HG02884 (cell line): ENCODE results near the gene AMIGO3.
"Not testable (repeated sequence)": the region's sequence is repeated elsewhere in the genome, so short reads cannot be mapped to it uniquely, and the experiment has no call there.

Experiments used
- ATAC-seq: cut with Tn5 transposase; IDR thresholded peaks from one replicate; pipeline ENCODE4 v1.9.1; 2021; ENCODE audit warnings: mild to moderate bottlenecking, moderate library complexity; ENCODE audit not compliant: unreplicated experiment

The AMIGO3 gene

GRCh38 chr3:49712631-49713317 lies 6.7 kb downstream of the AMIGO3 start:
- ATAC-seq: no peak

DNA sequence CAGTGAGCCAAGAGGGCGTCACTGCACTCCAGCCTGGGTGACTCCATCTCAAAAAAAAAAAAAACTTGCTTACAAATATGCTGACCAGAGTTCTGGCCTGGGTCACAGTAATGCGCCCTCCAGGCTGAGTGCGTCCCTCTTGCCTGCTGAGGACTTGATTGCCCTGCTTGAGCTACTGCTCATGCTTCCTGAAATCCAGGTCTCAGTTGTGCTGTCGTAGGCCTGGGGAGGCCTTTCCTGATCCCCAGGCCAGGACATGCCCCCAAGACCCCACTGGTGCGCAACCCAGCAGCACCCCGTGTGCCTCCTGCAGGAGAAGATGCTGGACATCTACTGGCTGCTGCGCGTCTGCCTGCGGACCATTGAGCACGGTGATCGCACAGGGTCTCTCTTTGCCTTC lies 7.3 kb downstream of the AMIGO3 start:
- no peak for ATAC-seq

GRCh38 chr3:49711489-49711888 lies 8.0 kb downstream of the AMIGO3 start:
- no peak for ATAC-seq

- no peak for ATAC-seq
These were observed 9.6 kb downstream of the AMIGO3 start for GRCh38 chr3:49709852-49710251.

DNA sequence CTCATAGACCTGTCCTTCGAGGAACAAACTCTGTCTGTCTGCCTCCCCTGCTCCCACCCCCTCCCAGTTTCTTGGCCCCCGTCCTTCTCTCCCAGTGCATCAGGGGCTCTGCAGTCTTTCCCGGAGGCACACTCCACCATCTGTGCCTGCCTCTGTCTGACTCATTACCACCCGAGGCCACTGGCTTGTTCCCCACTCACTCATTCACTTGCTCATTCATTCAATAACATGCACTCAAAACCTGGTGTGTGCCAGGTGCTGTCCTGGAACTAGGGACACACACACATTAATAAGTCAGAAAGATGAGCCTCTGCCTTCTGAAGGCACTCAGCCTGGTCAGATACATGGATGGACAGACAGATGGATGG lies 12.4 kb downstream of the AMIGO3 start:
- no peak for ATAC-seq

DNA sequence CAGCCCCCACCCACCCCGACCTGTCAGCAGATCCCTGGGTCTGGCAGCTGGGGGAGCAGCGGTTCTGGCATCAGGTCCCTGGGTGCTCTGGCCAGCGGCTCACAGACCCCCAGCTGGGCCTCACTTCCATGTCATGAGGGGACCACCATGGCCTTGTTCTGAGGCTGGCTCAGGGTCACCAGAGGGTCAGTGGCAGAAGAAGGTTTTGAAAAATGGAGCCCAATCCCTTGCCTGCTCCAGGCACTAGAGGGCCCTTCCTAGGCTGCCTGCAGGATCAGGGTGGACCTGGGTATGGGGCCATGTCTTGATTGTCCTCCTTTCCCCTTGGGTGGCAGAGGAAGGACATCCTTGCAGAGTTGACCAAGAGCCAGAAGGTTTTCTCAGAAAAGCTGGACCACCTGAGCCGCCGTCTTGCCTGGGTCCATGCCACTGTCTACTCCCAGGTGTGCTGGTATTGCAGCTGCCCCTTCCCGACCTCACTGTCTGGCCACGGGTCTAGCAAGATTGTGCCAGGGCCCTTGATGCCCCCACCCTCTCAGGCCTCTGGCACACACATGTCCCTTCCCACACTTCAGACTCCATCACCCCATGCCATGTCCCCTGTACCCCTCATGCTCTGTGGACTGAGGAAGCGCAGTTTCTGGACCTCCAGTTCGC lies 12.9 kb downstream of the AMIGO3 start:
- no peak for ATAC-seq

DNA sequence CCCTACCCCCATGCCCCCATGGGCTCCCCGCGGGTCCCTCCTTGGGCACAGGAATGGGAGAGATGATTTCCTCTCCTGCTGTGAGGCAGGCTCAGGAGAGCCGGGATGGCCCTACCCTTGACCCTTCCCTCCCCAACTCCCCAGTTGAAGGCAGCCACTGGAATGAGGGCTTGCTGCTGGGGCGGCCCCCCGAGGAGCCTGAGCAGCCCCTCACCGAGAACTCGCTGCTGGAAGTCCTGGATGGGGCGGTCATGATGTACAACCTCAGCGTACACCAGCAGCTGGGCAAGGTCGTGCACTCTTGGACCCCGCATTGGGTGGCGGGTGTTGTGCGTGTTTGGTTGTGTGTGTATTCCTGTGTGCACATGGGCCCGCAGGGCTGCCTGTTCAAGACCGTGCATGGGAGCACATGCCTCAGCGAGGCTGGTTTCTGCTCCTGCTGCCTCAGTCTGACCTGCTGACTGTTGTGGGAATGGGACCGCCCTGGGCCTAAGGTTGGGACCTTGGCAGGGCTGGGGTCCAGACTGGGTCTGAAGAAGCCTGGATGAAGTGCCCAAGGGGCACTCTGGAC lies 14.0 kb downstream of the AMIGO3 start:
- ATAC-seq: no peak

DNA sequence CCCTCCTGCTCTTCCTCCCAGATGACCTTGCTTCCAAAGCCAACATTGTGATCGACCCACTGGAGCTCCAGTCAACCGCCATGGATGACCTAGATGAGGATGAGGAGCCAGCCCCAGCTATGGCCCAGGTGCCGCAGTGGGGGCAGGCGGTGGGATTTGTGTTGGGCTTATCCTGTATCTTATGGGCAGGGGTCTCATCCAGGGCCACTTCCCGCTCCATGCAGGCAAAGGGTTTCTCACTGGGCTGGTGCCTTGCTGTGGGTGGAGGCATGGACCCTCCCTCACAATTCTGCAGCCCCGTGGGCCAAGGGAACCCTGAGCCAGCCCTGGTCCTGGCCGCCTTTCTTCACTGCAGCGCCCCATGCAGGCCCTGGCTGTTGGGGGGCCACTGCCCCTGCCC lies 14.9 kb downstream of the AMIGO3 start:
- no peak for ATAC-seq

DNA sequence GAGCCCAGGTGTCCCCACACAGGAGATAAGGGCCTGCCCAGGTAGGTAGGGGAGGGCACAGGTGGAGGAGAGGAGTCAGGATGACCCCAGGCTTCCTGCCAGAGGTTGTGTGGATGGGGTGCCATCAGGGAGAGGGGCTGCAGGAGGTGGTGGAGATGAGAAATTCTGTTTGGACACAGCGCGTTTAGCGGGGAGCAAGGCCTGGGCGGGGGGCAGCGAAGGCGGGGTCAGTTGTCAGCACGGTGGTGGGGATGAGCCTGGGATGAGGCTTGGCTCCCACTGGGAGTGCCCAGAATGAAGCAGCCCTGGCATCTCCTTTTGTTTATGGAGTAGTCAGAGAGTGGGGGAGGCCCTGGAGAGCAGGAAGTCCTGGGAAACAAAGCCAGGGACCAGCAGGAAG lies 15.5 kb downstream of the AMIGO3 start:
- no peak for ATAC-seq

GRCh38 chr3:49703443-49703927 lies 16.0 kb downstream of the AMIGO3 start:
- no peak for ATAC-seq

DNA sequence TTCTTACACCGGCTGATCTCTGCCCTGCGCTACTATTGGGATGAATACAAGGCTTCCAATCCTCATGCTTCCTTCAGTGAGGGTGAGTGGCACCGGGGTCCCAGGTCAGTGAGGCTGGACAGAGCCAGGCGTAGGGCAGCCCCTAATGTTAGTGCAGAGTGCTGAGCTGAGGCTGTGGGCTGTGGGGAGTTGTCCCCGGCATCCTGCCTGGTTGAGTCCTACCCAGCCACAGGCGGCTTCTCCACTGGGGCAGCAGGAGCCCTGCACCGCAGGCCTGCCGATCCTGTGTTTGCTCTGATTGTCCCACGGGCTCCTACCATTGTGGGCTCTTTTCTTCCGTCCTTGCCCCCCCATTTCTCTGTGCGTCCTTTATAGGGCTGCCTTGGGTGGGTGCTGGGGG lies 16.8 kb downstream of the AMIGO3 start:
- ATAC-seq: no peak

DNA sequence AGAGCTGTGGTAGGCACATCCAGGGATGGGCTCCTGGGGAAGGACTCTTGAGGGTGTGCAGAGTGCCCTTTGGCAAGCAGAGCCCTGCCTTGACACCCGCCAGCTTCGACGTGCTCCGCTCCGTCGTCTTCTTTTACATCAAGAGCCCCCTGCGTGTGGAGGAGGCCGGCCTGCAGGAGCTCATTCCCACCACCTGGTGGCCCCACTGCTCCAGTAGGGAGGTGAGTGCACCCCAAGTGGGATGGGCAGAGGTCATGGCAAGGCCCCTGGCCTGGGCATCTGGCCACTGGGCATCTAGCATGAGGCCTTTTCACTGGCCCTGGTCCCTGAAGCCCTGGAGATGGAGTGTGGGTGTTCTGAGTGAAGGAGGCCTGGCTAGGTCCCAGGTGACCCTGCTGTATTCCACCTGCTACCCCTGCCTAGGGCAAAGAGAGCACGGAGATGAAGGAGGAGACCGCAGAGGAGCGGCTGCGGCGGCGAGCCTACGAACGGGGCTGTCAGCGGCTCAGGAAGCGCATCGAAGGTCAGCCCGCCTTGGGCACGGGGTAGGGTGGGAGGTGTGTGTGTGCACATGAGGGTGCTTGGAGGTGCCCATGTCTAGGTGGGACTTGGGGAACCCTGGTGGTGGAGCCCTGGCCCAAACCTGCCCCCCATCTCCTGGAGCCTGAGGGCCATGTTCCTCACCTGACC lies 18.0 kb downstream of the AMIGO3 start:
- ATAC-seq: no peak

DNA sequence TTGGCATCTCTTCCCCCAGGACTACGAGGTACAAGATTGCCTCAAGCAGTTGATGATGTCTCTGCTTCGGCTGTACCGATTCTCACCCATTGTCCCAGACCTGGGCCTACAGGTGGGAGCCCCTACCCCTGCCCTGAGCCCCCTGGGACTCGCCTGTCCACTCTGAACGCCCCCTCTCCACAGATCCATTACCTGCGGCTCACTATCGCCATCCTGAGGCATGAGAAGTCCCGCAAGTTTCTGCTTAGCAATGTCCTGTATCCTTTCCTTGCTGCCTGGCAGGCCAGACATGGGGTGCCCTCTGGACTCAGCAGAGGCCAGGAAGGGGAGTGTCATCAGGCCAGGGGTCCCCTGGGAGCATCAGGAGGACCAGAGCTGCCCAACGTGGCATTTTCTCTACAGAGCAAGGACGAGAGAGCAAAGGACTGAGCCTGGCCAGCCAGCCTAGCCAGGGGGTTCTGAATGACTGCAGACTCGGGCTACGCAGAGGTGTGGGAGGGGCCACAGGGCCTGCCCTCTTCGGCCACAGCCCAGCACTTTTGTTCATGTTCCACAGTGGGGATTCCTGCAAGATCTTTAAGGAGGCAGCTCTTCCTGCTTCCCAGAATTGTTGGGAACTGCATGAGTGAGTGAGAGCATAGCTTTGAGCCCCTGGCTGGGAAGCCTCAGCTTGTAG lies 18.9 kb downstream of the AMIGO3 start:
- ATAC-seq: no peak

GRCh38 chr3:49700014-49700413 lies 19.5 kb downstream of the AMIGO3 start:
- ATAC-seq: no peak

DNA sequence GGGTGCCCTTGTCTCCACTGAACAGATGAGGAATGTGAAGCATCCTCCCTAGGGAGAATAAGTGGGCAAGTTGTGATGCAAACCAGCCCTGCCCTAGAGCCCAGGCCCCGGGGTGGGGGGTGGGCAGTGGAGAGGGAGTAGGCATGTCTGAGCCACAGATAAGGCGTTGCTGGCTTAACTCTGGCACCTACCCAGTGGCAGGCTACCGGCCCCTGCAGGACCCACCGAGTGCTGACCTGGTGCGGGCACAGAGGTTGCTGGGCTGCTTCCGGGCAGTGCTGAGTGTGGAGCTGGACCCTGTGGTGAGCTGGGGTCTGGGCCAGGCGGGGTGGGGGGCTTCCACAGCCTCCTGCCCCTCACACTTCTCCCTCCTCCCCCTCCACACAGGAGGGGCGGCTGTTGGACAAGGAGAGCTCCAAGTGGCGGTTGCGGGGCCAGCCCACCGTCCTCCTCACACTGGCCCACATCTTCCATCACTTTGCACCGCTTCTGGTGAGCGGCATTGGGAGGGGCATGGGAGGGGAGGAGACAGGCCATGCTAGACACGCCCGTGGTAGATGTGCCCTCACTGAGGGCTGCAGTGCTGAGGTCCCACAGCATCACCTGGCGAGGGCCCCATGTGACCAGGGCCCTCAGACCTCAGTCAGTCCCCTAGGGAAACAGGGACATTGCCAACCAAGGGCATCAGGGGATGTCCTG lies 20.1 kb downstream of the AMIGO3 start:
- no peak for ATAC-seq

- ATAC-seq: not testable (repeated sequence)
These were observed 24.0 kb downstream of the AMIGO3 start for GRCh38 chr3:49695350-49696015.

- not testable (repeated sequence) for ATAC-seq
These were observed 24.9 kb downstream of the AMIGO3 start for GRCh38 chr3:49694409-49695070.

- ATAC-seq: not testable (repeated sequence)
These were observed 28.0 kb downstream of the AMIGO3 start for GRCh38 chr3:49691481-49691880.

DNA sequence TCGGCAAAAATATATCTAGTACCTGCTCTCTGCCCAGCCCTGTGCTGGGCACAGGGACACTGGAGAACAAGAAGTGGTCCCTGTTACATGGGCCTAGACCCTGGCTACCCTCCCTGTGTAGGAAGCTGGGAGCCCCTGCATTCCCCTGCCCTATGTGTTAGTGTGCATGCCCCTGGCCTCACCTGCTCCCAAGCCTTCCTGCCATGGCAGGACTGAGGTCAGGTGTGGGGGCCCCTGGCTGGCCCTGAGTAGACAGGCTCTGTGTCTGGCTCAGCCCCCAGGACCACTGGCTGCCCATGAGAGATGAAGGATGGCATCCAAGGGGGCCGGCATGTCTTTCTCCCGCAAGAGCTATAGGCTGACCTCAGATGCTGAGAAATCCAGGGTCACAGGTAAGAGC lies 28.6 kb downstream of the AMIGO3 start:
- ATAC-seq: not testable (repeated sequence)
